Naive thymus-derived CD4-positive, alpha-beta T cell (primary cell): Measurements from ENCODE around the gene HP1BP3. TPM values are rescaled to one million over a fixed set of nuclear protein-coding genes. Genes with fewer than 3 reads are reported as not detected.
A peak's percentile ranks its signal among the peaks of the same experiment; 100 is the strongest.

ENCODE experiments used
- ATAC-seq: fragments of 150-1000 bp; cut with Tn5 transposase; 2 replicates; pipeline ENCODE4 v1.10.0; 2021; ENCODE audit warnings: mild to moderate bottlenecking, moderate library complexity
- CTCF ChIA-PET: fragments of 350-600 bp; sonication (Branson Sonifier 250); formaldehyde crosslinking; loops from one replicate; lab custom pipeline; 2021; ENCODE audit warnings: antibody characterized with exemption; lab: Charles Lee
- POLR2A ChIA-PET: fragments of 350-600 bp; sonication (Branson Sonifier 250); formaldehyde crosslinking; loops from one replicate; lab custom pipeline; 2021; ENCODE audit warnings: antibody characterized with exemption, inconsistent platforms; lab: Charles Lee
- DNase-seq, 9 donors: peaks; one replicate each; pipeline versions ENCODE4 v3.0.0 to v3.0.0-alpha.2; 2020 to 2022; ENCODE audit warnings: mixed read lengths in 1 of 9
- H3K27ac ChIP-seq: one replicate; pipeline ENCODE4 v1.7.0; 2013; ENCODE audit warnings: mild to moderate bottlenecking, low read depth, low read length, moderate library complexity
- H3K27me3 ChIP-seq, 2 donors: one replicate each; pipeline ENCODE4 v1.7.0; 2013; ENCODE audit warnings: low read length in 2 of 2, mild to moderate bottlenecking in 2 of 2, moderate library complexity in 2 of 2; ENCODE audit not compliant: control insufficient read depth in 2 of 2, insufficient read depth in 2 of 2
- H3K36me3 ChIP-seq, 3 experiments: 1 replicate in 2 of 3; 2 replicates in 1 of 3; pipeline ENCODE4 v1.7.0; 2013; ENCODE audit warnings: low read length in 3 of 3, mild to moderate bottlenecking in 3 of 3, moderate library complexity in 1 of 3; ENCODE audit not compliant: insufficient read depth in 3 of 3, control insufficient read depth in 2 of 3
- H3K4me1 ChIP-seq, 2 donors: one replicate each; pipeline ENCODE4 v1.7.0; 2013; ENCODE audit warnings: low read length in 2 of 2, mild to moderate bottlenecking in 2 of 2, moderate library complexity in 1 of 2; ENCODE audit not compliant: control insufficient read depth in 2 of 2, insufficient read depth in 2 of 2
- H3K4me3 ChIP-seq: 2 replicates; pipeline ENCODE4 v1.7.0; 2013; ENCODE audit warnings: mild to moderate bottlenecking, low read length
- H3K9me3 ChIP-seq, 3 experiments: 1 replicate in 2 of 3; 2 replicates in 1 of 3; pipeline ENCODE4 v1.7.0; 2013; ENCODE audit warnings: low read length in 3 of 3; ENCODE audit not compliant: control insufficient read depth in 2 of 3
- H3K27ac Mint-ChIP-seq, 9 donors: one replicate each; pipeline ENCODE4 v1.8.0; 2020 to 2022; ENCODE audit warnings: mixed read lengths in 9 of 9, mild to moderate bottlenecking in 8 of 9, moderate library complexity in 5 of 9, inconsistent platforms in 2 of 9
- H3K27me3 Mint-ChIP-seq, 5 donors: one replicate each; pipeline ENCODE4 v1.8.0; 2021 to 2022; ENCODE audit warnings: mixed read lengths in 5 of 5, mild to moderate bottlenecking in 1 of 5
- H3K36me3 Mint-ChIP-seq, 5 donors: one replicate each; pipeline ENCODE4 v1.8.0; 2020 to 2022; ENCODE audit warnings: mixed read lengths in 5 of 5, mild to moderate bottlenecking in 3 of 5, inconsistent platforms in 1 of 5
- H3K4me1 Mint-ChIP-seq, 7 donors: one replicate each; pipeline ENCODE4 v1.8.0; 2020 to 2022; ENCODE audit warnings: mixed read lengths in 7 of 7, mild to moderate bottlenecking in 3 of 7, inconsistent platforms in 1 of 7
- H3K4me3 Mint-ChIP-seq, 10 donors: one replicate each; pipeline ENCODE4 v1.8.0; 2020 to 2022; ENCODE audit warnings: mild to moderate bottlenecking in 10 of 10, mixed read lengths in 10 of 10, moderate library complexity in 6 of 10, inconsistent platforms in 2 of 10
- H3K9me3 Mint-ChIP-seq, 11 donors: one replicate each; pipeline ENCODE4 v1.8.0; 2020 to 2022; ENCODE audit warnings: mixed read lengths in 11 of 11, mild to moderate bottlenecking in 4 of 11, inconsistent platforms in 1 of 11, moderate library complexity in 1 of 11
- intact Hi-C, 2 donors: fragments of 100-400 bp; cut with micrococcal nuclease; formaldehyde crosslinking; loops; one replicate each; pipeline ENCODE4 v1.15.1; 2023
- polyA plus RNA-seq, 2 donors: library from polyadenylated mRNA; unstranded; fragments of 300-500 nt; fragmentation: Illumina TruSeq; gene quantifications; one replicate each; pipeline ENCODE4 v1.2.3, GENCODE V29; 2021
- total RNA-seq, 6 experiments: library from RNA in 5 of 6; stranded (reverse) in 5 of 6; gene quantifications; 1 replicate in 5 of 6; 2 replicates in 1 of 6; pipeline ENCODE4 v1.2.3 and lab custom pipeline; 2021 to 2026

Gene HP1BP3
- total and polyA plus RNA-seq, 7 experiments from 2014 or later, result 234 to 417 (median 288) TPM

- H3K9me3 Mint-ChIP-seq, result peaks cover 0 to 3% (median 0%) of the 10 kb centered on the region in 11 donors
- ATAC-seq (no peak), DNase-seq (no peak)
- Histone ChIP-seq H3K36me3 (peaks cover 0 to 7% (median 0%) of the 10 kb centered on the region in 3 experiments), H3K27me3 (no peaks in the 10 kb centered on the region), H3K4me3 (peak overlapping the region; percentile 85), H3K9me3 (no peaks in the 10 kb centered on the region), H3K4me1 (peaks cover 32 to 34% of the 10 kb centered on the region in 2 donors), H3K27ac (peak overlapping the region; percentile 94)
- H3K27me3 Mint-ChIP-seq, result peaks cover 0 to 2% (median 0%) of the 10 kb centered on the region in 5 donors
- ChIA-PET CTCF (no interaction called here), POLR2A (interaction anchor here (1.0 to 3.2 kb wide), 8 partner anchors 10 to 509 kb away, joined by 3 to 14 read pairs (median 6); partner anchors contain the start of genes DDOST and PINK1)
- peak overlapping the region; percentile 87 to 99 (median 92) for H3K27ac Mint-ChIP-seq
- peaks cover 22 to 55% (median 41%) of the 10 kb centered on the region in 7 donors for H3K4me1 Mint-ChIP-seq
- H3K36me3 Mint-ChIP-seq, result peaks cover 0 to 5% (median 0%) of the 10 kb centered on the region in 5 donors
- intact Hi-C loops, result loop anchor here (1.0 to 5.0 kb wide), 11 partner anchors 9 to 1666 kb away; partner anchors contain the start of genes ZBTB40 (in 2 of the 2), DDOST (in 1 of the 2), EIF4G3 (in 1 of the 2) and MUL1 (in 1 of the 2)
- H3K4me3 Mint-ChIP-seq, result peak overlapping the region; percentile 90 to 100 (median 98)
Observed at GRCh38 chr1:20785907-20786252, 1.2 kb downstream of the HP1BP3 start.

DNA sequence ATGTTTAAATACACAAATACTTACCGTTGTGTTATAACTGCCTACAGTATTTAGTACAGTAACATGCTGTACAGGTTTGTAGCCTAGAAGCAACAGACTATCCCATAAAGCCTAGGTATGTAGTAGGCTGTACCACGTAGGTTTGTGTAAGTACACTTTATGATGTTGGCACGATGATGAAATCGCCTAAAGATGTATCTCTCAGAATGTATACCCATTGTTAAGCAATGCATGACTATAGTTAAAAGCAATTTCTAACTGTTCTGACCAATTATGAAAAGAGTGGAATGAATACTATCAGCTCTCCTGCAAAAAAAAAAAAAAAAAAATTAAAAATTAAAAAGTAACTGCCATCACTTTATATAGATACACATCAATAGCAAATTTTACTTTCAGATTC lies 11.4 kb downstream of the HP1BP3 start:
- Histone ChIP-seq H3K4me1 (peaks cover 0 to 2% of the 10 kb centered on the region in 2 donors), H3K36me3 (peaks cover 31 to 75% (median 47%) of the 10 kb centered on the region in 3 experiments), H3K4me3 (no peak overlapping the region), H3K27ac (no peak overlapping the region), H3K27me3 (no peaks in the 10 kb centered on the region), H3K9me3 (no peaks in the 10 kb centered on the region)
- Mint-ChIP-seq H3K27me3 (no peaks in the 10 kb centered on the region), H3K9me3 (no peaks in the 10 kb centered on the region), H3K27ac (peak overlapping the region in 1 of 9 donors; percentile 41), H3K4me3 (no peak overlapping the region), H3K36me3 (peaks cover 4 to 38% (median 22%) of the 10 kb centered on the region in 5 donors), H3K4me1 (peaks cover 11 to 46% (median 39%) of the 10 kb centered on the region in 7 donors)
- ATAC-seq (no peak), DNase-seq (no peak)
- ChIA-PET POLR2A (interaction anchor here (0.7 to 0.9 kb wide), 2 partner anchors 10 to 42 kb away, joined by 3 to 4 read pairs; no protein-coding TSS in a partner anchor), CTCF (no interaction called here)
- intact Hi-C loops, result no loop called here

GRCh38 chr1:20771780-20772179 lies 15.3 kb downstream of the HP1BP3 start:
- Mint-ChIP-seq H3K9me3 (no peaks in the 10 kb centered on the region), H3K27me3 (no peaks in the 10 kb centered on the region), H3K4me1 (peaks cover 0 to 21% (median 9%) of the 10 kb centered on the region in 7 donors), H3K27ac (peak overlapping the region in 1 of 9 donors; percentile 38), H3K36me3 (peaks cover 4 to 42% (median 16%) of the 10 kb centered on the region in 5 donors), H3K4me3 (no peak overlapping the region)
- ChIA-PET CTCF (no interaction called here), POLR2A (interaction anchor here (1.2 kb wide), 1 partner anchor 15 kb away, joined by 3 read pairs; the partner anchor contains the start of gene HP1BP3)
- Histone ChIP-seq H3K36me3 (peaks cover 30 to 92% (median 61%) of the 10 kb centered on the region in 3 experiments), H3K27me3 (no peaks in the 10 kb centered on the region), H3K4me3 (no peak overlapping the region), H3K27ac (no peak overlapping the region), H3K4me1 (no peaks in the 10 kb centered on the region), H3K9me3 (no peaks in the 10 kb centered on the region)
- ATAC-seq (no peak), DNase-seq (no peak)
- intact Hi-C loops, result no loop called here

GRCh38 chr1:20770314-20771087 lies 16.6 kb downstream of the HP1BP3 start:
- CTCF ChIA-PET, result interaction anchor here (1.8 kb wide), 1 partner anchor 10 kb away, joined by 4 read pairs; no protein-coding TSS in a partner anchor
- Histone ChIP-seq H3K27ac (no peak overlapping the region), H3K9me3 (no peaks in the 10 kb centered on the region), H3K27me3 (no peaks in the 10 kb centered on the region), H3K4me3 (no peak overlapping the region), H3K4me1 (no peaks in the 10 kb centered on the region), H3K36me3 (peaks cover 34 to 93% (median 70%) of the 10 kb centered on the region in 3 experiments)
- no peak overlapping the region for H3K4me3 Mint-ChIP-seq
- no peak for ATAC-seq
- intact Hi-C loops, result no loop called here
- peaks cover 7 to 42% (median 17%) of the 10 kb centered on the region in 5 donors for H3K36me3 Mint-ChIP-seq
- no peaks in the 10 kb centered on the region for H3K27me3 Mint-ChIP-seq
- peaks cover 0 to 12% (median 0%) of the 10 kb centered on the region in 7 donors for H3K4me1 Mint-ChIP-seq
- H3K27ac Mint-ChIP-seq, result peak overlapping the region in 1 of 9 donors; percentile 6
- no peaks in the 10 kb centered on the region for H3K9me3 Mint-ChIP-seq
- POLR2A ChIA-PET, result interaction anchor here (1.2 kb wide), 1 partner anchor 16 kb away, joined by 3 read pairs; the partner anchor contains the start of gene HP1BP3
- DNase-seq, result no peak

DNA sequence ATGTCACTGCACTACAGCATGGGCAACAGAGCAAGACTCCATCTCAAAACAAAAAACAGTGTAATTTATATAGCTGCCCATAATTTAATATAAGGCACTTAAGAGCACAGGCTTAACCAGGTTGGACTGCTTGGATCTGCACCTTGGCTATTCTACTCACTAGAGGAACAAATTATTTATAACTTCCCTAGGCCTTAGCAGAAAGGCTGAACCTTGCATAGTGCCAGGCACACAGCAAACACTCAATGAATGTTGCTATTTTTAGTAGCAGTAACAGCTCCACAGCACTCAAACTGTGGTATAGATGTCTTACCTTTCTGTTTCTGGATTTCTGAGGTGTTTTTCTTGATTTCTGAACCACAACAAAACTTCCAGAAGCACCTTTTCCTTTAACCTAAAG lies 19.8 kb downstream of the HP1BP3 start:
- intact Hi-C loops, result no loop called here
- Histone ChIP-seq H3K4me3 (no peak overlapping the region), H3K27ac (no peak overlapping the region), H3K36me3 (peaks cover 26 to 96% (median 55%) of the 10 kb centered on the region in 3 experiments), H3K27me3 (no peaks in the 10 kb centered on the region), H3K4me1 (no peaks in the 10 kb centered on the region), H3K9me3 (no peaks in the 10 kb centered on the region)
- Mint-ChIP-seq H3K27ac (no peak overlapping the region), H3K4me1 (peaks cover 0 to 4% (median 0%) of the 10 kb centered on the region in 7 donors), H3K27me3 (no peaks in the 10 kb centered on the region), H3K4me3 (no peak overlapping the region), H3K36me3 (peaks cover 13 to 49% (median 19%) of the 10 kb centered on the region in 5 donors), H3K9me3 (no peaks in the 10 kb centered on the region)
- ChIA-PET POLR2A (interaction anchor here (0.9 kb wide), 1 partner anchor 19 kb away, joined by 3 read pairs; no protein-coding TSS in a partner anchor), CTCF (no interaction called here)
- ATAC-seq (no peak), DNase-seq (no peak)

- no peak overlapping the region for H3K4me3 Mint-ChIP-seq
- ChIA-PET POLR2A (no interaction called here), CTCF (no interaction called here)
- intact Hi-C loops, result no loop called here
- Histone ChIP-seq H3K4me1 (no peaks in the 10 kb centered on the region), H3K27ac (no peak overlapping the region), H3K9me3 (no peaks in the 10 kb centered on the region), H3K36me3 (peaks cover 27 to 99% (median 32%) of the 10 kb centered on the region in 3 experiments), H3K4me3 (no peak overlapping the region), H3K27me3 (no peaks in the 10 kb centered on the region)
- DNase-seq (no peak), ATAC-seq (no peak)
- H3K9me3 Mint-ChIP-seq, result no peaks in the 10 kb centered on the region
- H3K27ac Mint-ChIP-seq, result peak overlapping the region in 3 of 9 donors; percentile 25 to 78 (median 53)
- no peaks in the 10 kb centered on the region for H3K4me1 Mint-ChIP-seq
- no peaks in the 10 kb centered on the region for H3K27me3 Mint-ChIP-seq
- H3K36me3 Mint-ChIP-seq, result peaks cover 19 to 52% (median 30%) of the 10 kb centered on the region in 5 donors
Observed at GRCh38 chr1:20763417-20763816, 23.7 kb downstream of the HP1BP3 start.
